Endodermal cell (in vitro differentiated cells): ENCODE results near the gene TESK2. TPM values are rescaled to one million over a fixed set of nuclear protein-coding genes. Genes with fewer than 3 reads are reported as not detected.
"Not testable (repeated sequence)": the region's sequence is repeated elsewhere in the genome, so short reads cannot be mapped to it uniquely, and the experiment has no call there.

Experiments used
- DNase-seq: peaks from one replicate; pipeline ENCODE4 v3.0.0-alpha.2; 2017
- H3K27ac ChIP-seq: 2 replicates; pipeline ENCODE4 v1.5.1; 2013; ENCODE audit warnings: mild to moderate bottlenecking, low read depth, low read length, moderate library complexity
- H3K27me3 ChIP-seq: 2 replicates; pipeline ENCODE4 v1.6.1; 2013; ENCODE audit warnings: mild to moderate bottlenecking, low read length, moderate library complexity; ENCODE audit not compliant: insufficient read depth, control insufficient read depth, poor library complexity, severe bottlenecking
- H3K36me3 ChIP-seq: 2 replicates; pipeline ENCODE4 v1.7.0; 2013; ENCODE audit warnings: mild to moderate bottlenecking, low read length, moderate library complexity; ENCODE audit not compliant: control insufficient read depth, insufficient read depth
- H3K4me1 ChIP-seq: one replicate; pipeline ENCODE4 v1.7.0; 2013; ENCODE audit warnings: low read length; ENCODE audit not compliant: control insufficient read depth, insufficient read depth
- H3K4me3 ChIP-seq: 2 replicates; pipeline ENCODE4 v1.5.1; 2013; ENCODE audit warnings: mild to moderate bottlenecking, low read length, moderate library complexity
- H3K9ac ChIP-seq: 2 replicates; pipeline ENCODE4 v1.6.1; 2013; ENCODE audit warnings: mild to moderate bottlenecking, low read length, moderate library complexity; ENCODE audit not compliant: poor library complexity, severe bottlenecking; ENCODE audit errors: extremely low read depth
- H3K9me3 ChIP-seq: 2 replicates; pipeline ENCODE4 v1.6.1; 2013; ENCODE audit warnings: mild to moderate bottlenecking, low read length, moderate library complexity; ENCODE audit not compliant: control insufficient read depth
- H3K27ac Mint-ChIP-seq: 2 replicates; pipeline ENCODE4 v1.8.0; 2020; ENCODE audit warnings: mixed read lengths
- H3K27me3 Mint-ChIP-seq: 2 replicates; pipeline ENCODE4 v1.8.0; 2021; ENCODE audit warnings: mild to moderate bottlenecking, mixed read lengths; ENCODE audit not compliant: insufficient read depth
- H3K36me3 Mint-ChIP-seq: 2 replicates; pipeline ENCODE4 v1.8.0; 2020; ENCODE audit warnings: low read depth, mixed read lengths
- H3K4me1 Mint-ChIP-seq: 2 replicates; pipeline ENCODE4 v1.8.0; 2020; ENCODE audit warnings: mixed read lengths
- H3K4me3 Mint-ChIP-seq: 2 replicates; pipeline ENCODE4 v1.8.0; 2020; ENCODE audit warnings: mild to moderate bottlenecking, moderate library complexity, mixed read lengths
- H3K9me3 Mint-ChIP-seq: 2 replicates; pipeline ENCODE4 v1.8.0; 2020; ENCODE audit warnings: mild to moderate bottlenecking, mixed read lengths
- CTCF ChIP-seq: fragments of 200-600 bp; sonication (generic); conservative IDR thresholded peaks from 2 replicates; pipeline ENCODE4 v1.5.0; 2021; ENCODE audit warnings: antibody characterized with exemption, mild to moderate bottlenecking
- WGBS, 2 experiments: methylation state at CpG; one replicate each; pipeline versions ENCODE4 v1.1.5 to v1.1.7; 2013; ENCODE audit warnings: missing lambda C conversion rate in 2 of 2, mixed read lengths in 1 of 2; ENCODE audit not compliant: insufficient coverage in 1 of 2, insufficient read length in 1 of 2; 5-methylcytosine and 5-hydroxymethylcytosine counted together
- total RNA-seq, 2 donors: library from RNA; stranded (reverse); fragmentation: NEBNext Ultra II Directional in 1 of 2; extraction: Animal tissue kit (Norgen Biotek cat#: 25700) in 1 of 2; gene quantifications; 2 replicates in 1 of 2; 3 replicates in 1 of 2; pipeline ENCODE4 v1.2.1, GENCODE V29; 2021

The TESK2 gene
- total RNA-seq, 2 donors from 2014 or later = 9.7 to 10.3 TPM

GRCh38 chr1:45516465-45516864 is 25.5 kb upstream of the TESK2 start:
- WGBS, 2 experiments = 93 to 94% methylated on average over 3 to 4 of the region's 4 CpGs
- Histone ChIP-seq H3K36me3 (peaks cover 68% of the 10 kb centered on the region), H3K27ac (no peak overlapping the region), H3K9ac (no peak overlapping the region), H3K4me3 (peak overlapping the region; percentile 55), H3K27me3 (no peaks in the 10 kb centered on the region), H3K4me1 (peaks cover 20% of the 10 kb centered on the region), H3K9me3 (no peaks in the 10 kb centered on the region)
- H3K4me1 Mint-ChIP-seq = peaks cover 46% of the 10 kb centered on the region
- no peaks in the 10 kb centered on the region for H3K27me3 Mint-ChIP-seq
- peak overlapping the region; percentile 61 for H3K27ac Mint-ChIP-seq
- H3K4me3 Mint-ChIP-seq = no peak overlapping the region
- DNase-seq = no peak
- no peak for TF ChIP-seq CTCF
- H3K36me3 Mint-ChIP-seq = peaks cover 59% of the 10 kb centered on the region
- no peaks in the 10 kb centered on the region for H3K9me3 Mint-ChIP-seq

DNA sequence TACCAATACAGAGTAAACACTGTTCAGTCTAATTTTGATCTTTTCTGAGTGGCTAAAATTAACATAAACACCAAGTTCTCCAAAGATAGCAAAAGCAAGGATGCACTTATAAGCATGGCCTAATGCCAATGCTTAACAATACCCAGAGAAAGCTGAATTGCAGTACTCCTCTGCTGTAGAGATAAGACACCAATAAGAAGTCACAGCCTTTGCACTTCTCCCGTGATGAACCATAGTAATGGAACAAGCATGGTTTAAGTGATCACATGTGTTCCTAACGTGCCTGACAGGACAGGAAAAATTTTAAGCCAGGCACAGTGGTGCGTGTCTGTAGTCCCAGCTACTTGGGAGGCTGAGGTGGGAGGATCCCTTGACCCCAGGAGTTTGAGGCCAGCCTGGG is 25.1 kb upstream of the TESK2 start:
- no peak overlapping the region for H3K27ac ChIP-seq
- 96 to 100% methylated on average over 2 to 3 of the region's 3 CpGs for WGBS, 2 experiments
- no peak overlapping the region for H3K9ac ChIP-seq
- H3K4me1 ChIP-seq = peaks cover 20% of the 10 kb centered on the region
- no peaks in the 10 kb centered on the region for H3K9me3 ChIP-seq
- DNase-seq = no peak
- TF ChIP-seq CTCF = no peak
- no peaks in the 10 kb centered on the region for H3K27me3 ChIP-seq
- Mint-ChIP-seq H3K4me1 (peaks cover 46% of the 10 kb centered on the region), H3K27me3 (no peaks in the 10 kb centered on the region), H3K27ac (no peak overlapping the region), H3K36me3 (peaks cover 64% of the 10 kb centered on the region), H3K9me3 (no peaks in the 10 kb centered on the region), H3K4me3 (no peak overlapping the region)
- peaks cover 73% of the 10 kb centered on the region for H3K36me3 ChIP-seq
- peak overlapping the region; percentile 55 for H3K4me3 ChIP-seq

- Histone ChIP-seq H3K36me3 (peaks cover 86% of the 10 kb centered on the region), H3K4me1 (peaks cover 20% of the 10 kb centered on the region), H3K9ac (peak overlapping the region; percentile 49)
- H3K4me3 Mint-ChIP-seq = peak overlapping the region; percentile 18
- H3K27ac ChIP-seq, H3K9me3 ChIP-seq, H3K27me3 Mint-ChIP-seq, H3K27me3 ChIP-seq, H3K4me3 ChIP-seq, H3K9me3 Mint-ChIP-seq, DNase-seq: not testable (repeated sequence)
- H3K36me3 Mint-ChIP-seq = peaks cover 77% of the 10 kb centered on the region
- 67 to 73% methylated on average over 1 to 8 of the region's 9 CpGs for WGBS, 2 experiments
- H3K4me1 Mint-ChIP-seq = peaks cover 39% of the 10 kb centered on the region
- peak overlapping the region; percentile 85 for H3K27ac Mint-ChIP-seq
Measured at GRCh38 chr1:45513532-45514260, 22.7 kb upstream of the TESK2 start.
